OCI-LY7 (cell line): Measurements from ENCODE around the gene SMAD5. TPM values are rescaled to one million over a fixed set of nuclear protein-coding genes. Genes with fewer than 3 reads are reported as not detected.

Experiments
- BruUV-seq: library from RNA; stranded (reverse); fragments of 400-500 nt; replicated peaks from 2 replicates; lab custom pipeline; 2021; lab: Mats Ljungman, UMichigan
- CTCF ChIA-PET: fragments of 300-600 bp; sonication (Branson Sonifier 250); formaldehyde crosslinking; loops from one replicate; lab custom pipeline; 2022; ENCODE audit warnings: antibody characterized with exemption; ENCODE audit not compliant: unreplicated experiment; lab: Charles Lee
- POLR2A ChIA-PET: fragments of 300-600 bp; sonication (Branson Sonifier 250); formaldehyde crosslinking; loops from one replicate; lab custom pipeline; 2022; ENCODE audit warnings: antibody characterized with exemption; lab: Charles Lee
- DNase-seq: peaks from one replicate; pipeline ENCODE4 v3.0.0-alpha.2; 2015; ENCODE audit warnings: low spot score
- H2AFZ ChIP-seq: fragments of 200-600 bp; sonication (generic), shearing (Covaris generic); 2 replicates; pipeline ENCODE4 v1.6.1; 2014; ENCODE audit warnings: mild to moderate bottlenecking, antibody characterized with exemption, low read length, moderate library complexity
- H3K27ac ChIP-seq: fragments of 200-600 bp; sonication (generic); 2 replicates; pipeline ENCODE4 v1.5.1; 2014; ENCODE audit warnings: mixed run types, low read depth, mild to moderate bottlenecking, moderate library complexity, low read length, inconsistent platforms; ENCODE audit not compliant: poor library complexity, severe bottlenecking
- H3K36me3 ChIP-seq: fragments of 200-600 bp; sonication (generic); 2 replicates; pipeline ENCODE4 v1.6.1; 2014; ENCODE audit warnings: mild to moderate bottlenecking, antibody characterized with exemption, low read length, moderate library complexity, mixed read lengths; ENCODE audit not compliant: insufficient read depth
- H3K4me1 ChIP-seq: fragments of 200-600 bp; sonication (generic); 2 replicates; pipeline ENCODE4 v1.5.1; 2014; ENCODE audit warnings: mild to moderate bottlenecking, low read length; ENCODE audit not compliant: insufficient read depth, poor library complexity, severe bottlenecking
- H3K4me2 ChIP-seq: fragments of 200-600 bp; sonication (generic); 2 replicates; pipeline ENCODE4 v1.6.1; 2014; ENCODE audit warnings: mild to moderate bottlenecking, low read length
- H3K4me3 ChIP-seq: fragments of 200-600 bp; sonication (generic); 2 replicates; pipeline ENCODE4 v1.5.1; 2014; ENCODE audit warnings: mild to moderate bottlenecking, low read depth, low read length; ENCODE audit not compliant: poor library complexity, severe bottlenecking
- H3K79me2 ChIP-seq: fragments of 200-600 bp; sonication (generic); 2 replicates; pipeline ENCODE4 v1.6.1; 2016; ENCODE audit warnings: low read depth, mild to moderate bottlenecking, low read length, moderate library complexity, mixed read lengths; ENCODE audit not compliant: insufficient read depth
- H3K9me2 ChIP-seq: fragments of 200-600 bp; sonication (generic); 2 replicates; pipeline ENCODE4 v1.6.1; 2016; ENCODE audit warnings: mild to moderate bottlenecking, low read length, mixed read lengths; ENCODE audit not compliant: insufficient read depth
- H3K9me3 ChIP-seq: fragments of 200-600 bp; sonication (generic); 2 replicates; pipeline ENCODE4 v1.6.1; 2014; ENCODE audit warnings: mild to moderate bottlenecking, mixed run types, low read length, mixed read lengths
- H4K20me1 ChIP-seq: fragments of 200-600 bp; sonication (generic); 2 replicates; pipeline ENCODE4 v1.6.1; 2014; ENCODE audit warnings: mild to moderate bottlenecking, antibody characterized with exemption, low read length, moderate library complexity, mixed read lengths; ENCODE audit not compliant: insufficient read depth
- CTCF ChIP-seq: fragments of 200-600 bp; sonication (generic); conservative IDR thresholded peaks from 2 replicates; pipeline ENCODE4 v1.5.1; 2014; ENCODE audit warnings: mild to moderate bottlenecking, antibody characterized with exemption, low read length, moderate library complexity, mixed read lengths
- EZH2phosphoT487 ChIP-seq: fragments of 200-600 bp; sonication (generic); IDR thresholded peaks from 2 replicates; pipeline ENCODE4 v1.6.1; 2018; ENCODE audit warnings: low read depth, borderline replicate concordance, mild to moderate bottlenecking, mixed run types, antibody characterized with exemption, low read length, moderate library complexity, mixed read lengths
- intact Hi-C: fragments of 100-400 bp; cut with micrococcal nuclease; formaldehyde crosslinking; loops from one replicate; pipeline ENCODE4 v1.10.0; 2022; ENCODE audit not compliant: unreplicated experiment
- total RNA-seq, 2 experiments: library from RNA; depleted of rRNA in 1 of 2; stranded (reverse); fragments of >200 nt in 1 of 2; shearing (Covaris generic) in 1 of 2; gene quantifications; 2 replicates each; pipeline ENCODE4 v1.2.3, GENCODE V29; 2014 to 2022

The SMAD5 gene
- total RNA-seq, 2 experiments from 2014 or later, result 32.9 to 94.5 TPM

GRCh38 chr5:136089791-136090190 is 42.9 kb upstream of the SMAD5 start:
- Histone ChIP-seq H3K27ac (no peak overlapping the region), H2AFZ (no peak overlapping the region), H3K9me2 (no peaks in the 10 kb centered on the region), H3K4me1 (no peaks in the 10 kb centered on the region), H3K4me2 (no peak overlapping the region), H3K36me3 (no peaks in the 10 kb centered on the region), H3K79me2 (no peaks in the 10 kb centered on the region), H3K4me3 (no peak overlapping the region), H3K9me3 (no peaks in the 10 kb centered on the region), H4K20me1 (no peaks in the 10 kb centered on the region)
- ChIA-PET POLR2A (no interaction called here), CTCF (no interaction called here)
- TF ChIP-seq CTCF, result no peak
- no peak for TF ChIP-seq EZH2phosphoT487
- DNase-seq, result no peak
- no TSS peak for BruUV-seq
- intact Hi-C loops, result no loop called here

- ChIA-PET POLR2A (no interaction called here), CTCF (no interaction called here)
- H3K9me3 ChIP-seq, result no peaks in the 10 kb centered on the region
- no peak overlapping the region for H3K4me3 ChIP-seq
- H3K79me2 ChIP-seq, result no peaks in the 10 kb centered on the region
- H3K9me2 ChIP-seq, result no peaks in the 10 kb centered on the region
- TF ChIP-seq CTCF, result no peak
- no peak for TF ChIP-seq EZH2phosphoT487
- no peaks in the 10 kb centered on the region for H3K36me3 ChIP-seq
- no peak for DNase-seq
- H4K20me1 ChIP-seq, result no peaks in the 10 kb centered on the region
- intact Hi-C loops, result no loop called here
- H3K27ac ChIP-seq, result no peak overlapping the region
- H3K4me2 ChIP-seq, result no peak overlapping the region
- no TSS peak for BruUV-seq
- H3K4me1 ChIP-seq, result no peaks in the 10 kb centered on the region
- H2AFZ ChIP-seq, result no peak overlapping the region
These were observed 42.3 kb upstream of the SMAD5 start for GRCh38 chr5:136090319-136090718.

- Histone ChIP-seq H3K4me2 (no peak overlapping the region), H2AFZ (no peak overlapping the region), H3K9me2 (no peaks in the 10 kb centered on the region), H3K4me3 (no peak overlapping the region), H3K36me3 (no peaks in the 10 kb centered on the region), H4K20me1 (no peaks in the 10 kb centered on the region), H3K27ac (no peak overlapping the region), H3K9me3 (no peaks in the 10 kb centered on the region), H3K4me1 (no peaks in the 10 kb centered on the region), H3K79me2 (no peaks in the 10 kb centered on the region)
- POLR2A ChIA-PET, result interaction anchor here (0.8 kb wide), 1 partner anchor 38 kb away, joined by 3 read pairs; the partner anchor contains the start of gene SMAD5
- intact Hi-C loops, result no loop called here
- CTCF ChIA-PET, result no interaction called here
- no TSS peak for BruUV-seq
- DNase-seq, result no peak
- TF ChIP-seq CTCF, result no peak
- no peak for TF ChIP-seq EZH2phosphoT487
These were observed 38.3 kb upstream of the SMAD5 start for GRCh38 chr5:136094189-136094912.
